8988T (cell line): ENCODE measurements around the gene USP4.

Source experiments
- DNase-seq: peaks from one replicate; pipeline ENCODE4 v3.0.0; 2011

Gene USP4

GRCh38 chr3:49294343-49294742, 45.5 kb downstream of the USP4 start:
- DNase-seq, result no peak

GRCh38 chr3:49283997-49284396, 55.9 kb downstream of the USP4 start:
- no peak for DNase-seq

GRCh38 chr3:49279376-49279775, 60.5 kb downstream of the USP4 start:
- no peak for DNase-seq

GRCh38 chr3:49278548-49278947, 61.3 kb downstream of the USP4 start:
- no peak for DNase-seq

GRCh38 chr3:49277383-49277775, 62.5 kb downstream of the USP4 start:
- no peak for DNase-seq

- no peak for DNase-seq
Measured at GRCh38 chr3:49276475-49277382, 63.1 kb downstream of the USP4 start, which contains the start of gene C3orf62. Gene C3orf62 (minus strand): TSS chr3:49277232. CDS start chr3:49276872, 360 bp downstream.

GRCh38 chr3:49273825-49274532, 65.9 kb downstream of the USP4 start:
- no peak for DNase-seq

- DNase-seq, result no peak
Measured at GRCh38 chr3:49271047-49271446, 68.8 kb downstream of the USP4 start.

- DNase-seq, result no peak
Measured at GRCh38 chr3:49270156-49270500, 69.7 kb downstream of the USP4 start.

GRCh38 chr3:49269443-49270155, 70.3 kb downstream of the USP4 start:
- DNase-seq, result no peak

- no peak for DNase-seq
Measured at GRCh38 chr3:49266410-49267095, 73.3 kb downstream of the USP4 start.

GRCh38 chr3:49265661-49266386, 74.0 kb downstream of the USP4 start:
- no peak for DNase-seq

- DNase-seq, result no peak
Measured at GRCh38 chr3:49263159-49263889, 76.5 kb downstream of the USP4 start.

- DNase-seq, result no peak
Measured at GRCh38 chr3:49260806-49261324, 79.0 kb downstream of the USP4 start.

GRCh38 chr3:49257187-49257586, 82.7 kb downstream of the USP4 start:
- DNase-seq, result no peak

- DNase-seq, result no peak
Measured at GRCh38 chr3:49255718-49256511, 83.9 kb downstream of the USP4 start.

- no peak for DNase-seq
Measured at GRCh38 chr3:49255112-49255511, 84.7 kb downstream of the USP4 start.

GRCh38 chr3:49253512-49253911, 86.3 kb downstream of the USP4 start:
- DNase-seq, result no peak

- no peak for DNase-seq
Measured at GRCh38 chr3:49248840-49249227, 91.0 kb downstream of the USP4 start.

- DNase-seq, result no peak
Measured at GRCh38 chr3:49244581-49245205, 95.2 kb downstream of the USP4 start.
